RWPE2 (cell line): Measurements from ENCODE around the gene PTBP1.

Experiments used
- ATAC-seq: fragments of 200-7000 bp; cut with Tn5 transposase; 3 replicates; pipeline ENCODE4 v1.9.1; 2021; ENCODE audit warnings: low read depth
- DNase-seq: peaks from one replicate; pipeline ENCODE4 v3.0.0-alpha.2; 2020; ENCODE audit warnings: low spot score
- H3K27ac ChIP-seq: fragments of 450-650 bp; 2 replicates; pipeline ENCODE4 v1.5.1; 2017; ENCODE audit warnings: mild to moderate bottlenecking; ENCODE audit not compliant: poor library complexity, severe bottlenecking
- H3K27me3 ChIP-seq: fragments of 250-450 bp; sonication (Bioruptor Pico); 2 replicates; pipeline ENCODE4 v1.5.1; 2021; ENCODE audit warnings: mild to moderate bottlenecking, moderate library complexity; ENCODE audit not compliant: insufficient read depth, poor library complexity, severe bottlenecking
- H3K36me3 ChIP-seq: fragments of 250-450 bp; sonication (Bioruptor Pico); 2 replicates; pipeline ENCODE4 v1.5.1; 2020; ENCODE audit warnings: low read depth, mild to moderate bottlenecking, moderate library complexity
- H3K4me1 ChIP-seq: fragments of 250-450 bp; sonication (Bioruptor Pico); 2 replicates; pipeline ENCODE4 v1.5.1; 2021; ENCODE audit warnings: mild to moderate bottlenecking, moderate library complexity; ENCODE audit not compliant: insufficient read depth, poor library complexity, severe bottlenecking
- H3K4me3 ChIP-seq: fragments of 250-450 bp; sonication (Bioruptor Pico); 2 replicates; pipeline ENCODE4 v1.5.1; 2021; ENCODE audit warnings: mild to moderate bottlenecking, moderate library complexity; ENCODE audit not compliant: severe bottlenecking
- H3K9me3 ChIP-seq: fragments of 250-450 bp; sonication (Bioruptor Pico); 2 replicates; pipeline ENCODE4 v1.5.1; 2021; ENCODE audit warnings: mild to moderate bottlenecking, moderate library complexity; ENCODE audit not compliant: severe bottlenecking
- CTCF ChIP-seq: fragments of 450-650 bp; IDR thresholded peaks from one replicate; pipeline ENCODE4 v1.5.1; 2017; ENCODE audit warnings: mild to moderate bottlenecking, moderate library complexity; ENCODE audit not compliant: poor library complexity, severe bottlenecking

The PTBP1 gene

DNA sequence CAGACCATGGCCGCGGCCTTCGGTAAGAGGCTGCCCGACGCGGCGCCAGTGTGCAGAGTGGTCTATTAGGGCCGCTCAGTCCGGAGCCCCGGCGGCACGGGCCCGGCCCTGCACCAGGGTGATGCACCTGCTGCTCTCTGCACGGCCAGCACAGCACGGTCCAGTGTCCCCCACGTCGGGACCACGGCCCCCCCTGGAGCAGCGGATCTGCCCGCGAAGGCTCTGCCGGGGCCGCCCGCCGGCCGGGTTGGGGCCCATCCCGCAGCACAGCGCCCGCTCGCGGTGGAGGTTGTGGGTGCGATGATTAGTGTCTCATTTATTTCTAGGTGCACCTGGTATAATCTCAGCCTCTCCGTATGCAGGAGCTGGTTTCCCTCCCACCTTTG lies 7.9 kb downstream of the PTBP1 start:
- ATAC-seq (no peak), DNase-seq (no peak)
- Histone ChIP-seq H3K9me3 (no peaks in the 10 kb centered on the region), H3K36me3 (peaks cover 94% of the 10 kb centered on the region), H3K4me1 (peaks cover 9% of the 10 kb centered on the region), H3K4me3 (no peak overlapping the region), H3K27me3 (no peaks in the 10 kb centered on the region), H3K27ac (no peak overlapping the region)
- TF ChIP-seq CTCF: no peak

DNA sequence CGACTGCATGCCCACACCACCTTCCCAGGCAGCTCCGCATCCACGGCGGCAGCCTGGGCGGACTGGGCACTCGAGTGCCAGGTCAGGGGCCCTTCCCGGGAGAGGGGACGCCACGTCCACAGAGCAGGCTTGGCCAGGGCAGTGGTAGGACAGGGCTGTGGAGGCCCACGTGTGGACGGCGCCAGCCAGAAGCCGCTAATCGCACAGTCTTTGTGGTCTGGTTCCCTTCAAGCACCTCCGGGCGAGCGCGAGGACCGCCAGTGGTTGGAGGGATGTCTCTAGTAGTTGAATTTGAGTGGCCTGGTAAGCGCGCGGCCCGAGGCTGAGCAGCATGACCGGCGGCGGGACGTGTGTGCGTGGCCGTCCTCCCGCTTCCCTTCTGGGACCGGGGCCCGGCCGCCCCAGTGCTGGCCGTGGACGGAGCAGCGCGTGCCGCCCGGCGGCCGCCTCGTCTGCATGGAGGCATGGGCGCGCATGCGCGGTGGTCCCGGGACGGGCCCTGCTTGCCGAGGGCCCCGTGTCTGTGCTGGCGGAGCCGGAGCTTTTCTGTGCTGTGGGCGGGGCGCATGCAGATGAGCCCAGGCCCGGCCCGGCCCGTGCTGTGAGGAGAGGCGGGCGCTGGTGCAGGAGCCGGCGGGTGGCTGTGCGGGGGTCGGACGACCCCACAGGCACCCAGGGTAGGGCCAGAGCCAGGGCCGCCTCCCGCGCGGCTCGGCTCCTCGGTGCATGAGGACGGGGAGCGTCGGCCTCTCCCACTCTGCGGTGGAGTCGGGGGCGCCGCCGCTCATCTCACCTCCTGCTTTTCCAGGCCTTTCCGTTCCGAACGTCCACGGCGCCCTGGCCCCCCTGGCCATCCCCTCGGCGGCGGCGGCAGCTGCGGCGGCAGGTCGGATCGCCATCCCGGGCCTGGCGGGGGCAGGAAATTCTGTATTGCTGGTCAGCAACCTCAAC lies 8.6 kb downstream of the PTBP1 start:
- ATAC-seq (no peak), DNase-seq (no peak)
- Histone ChIP-seq H3K27me3 (no peaks in the 10 kb centered on the region), H3K4me1 (peaks cover 3% of the 10 kb centered on the region), H3K27ac (no peak overlapping the region), H3K9me3 (no peaks in the 10 kb centered on the region), H3K36me3 (peaks cover 94% of the 10 kb centered on the region), H3K4me3 (no peak overlapping the region)
- no peak for TF ChIP-seq CTCF

- peaks cover 94% of the 10 kb centered on the region for H3K36me3 ChIP-seq
- no peaks in the 10 kb centered on the region for H3K9me3 ChIP-seq
- H3K27me3 ChIP-seq: no peaks in the 10 kb centered on the region
- H3K27ac ChIP-seq: no peak overlapping the region
- no peaks in the 10 kb centered on the region for H3K4me1 ChIP-seq
- no peak for TF ChIP-seq CTCF
- H3K4me3 ChIP-seq: no peak overlapping the region
- ATAC-seq (no peak), DNase-seq (no peak)
These were observed 9.7 kb downstream of the PTBP1 start for GRCh38 chr19:806815-807421.

GRCh38 chr19:807627-808422 lies 10.6 kb downstream of the PTBP1 start:
- Histone ChIP-seq H3K27ac (no peak overlapping the region), H3K27me3 (no peaks in the 10 kb centered on the region), H3K9me3 (no peaks in the 10 kb centered on the region), H3K36me3 (peaks cover 87% of the 10 kb centered on the region), H3K4me3 (no peak overlapping the region), H3K4me1 (no peaks in the 10 kb centered on the region)
- ATAC-seq (no peak), DNase-seq (no peak)
- no peak for TF ChIP-seq CTCF
